ENCODE results near the gene MMEL1.

Gene MMEL1

GRCh38 chr1:2617971-2618470, 14.8 kb downstream of the MMEL1 start:
- H3K27me3 ChIP-seq: peaks cover 36% of the 10 kb centered on the region
- H3K4me1 ChIP-seq (ENCODE audit: control insufficient read depth in 1 of 2, insufficient read depth in 1 of 2, low read depth in 1 of 2, low read length in 1 of 2): no peaks in the 10 kb centered on the region
- no peaks in the 10 kb centered on the region for H3K9me3 ChIP-seq
- H3K36me3 ChIP-seq: no peaks in the 10 kb centered on the region
- no peak overlapping the region for H3K27ac ChIP-seq
- TF ChIP-seq CTCF (IDR thresholded peaks at IDR 0.05): no peak
- no peak overlapping the region for H3K4me3 ChIP-seq (ENCODE audit: low read depth in 1 of 2, low read length in 1 of 2)

DNA sequence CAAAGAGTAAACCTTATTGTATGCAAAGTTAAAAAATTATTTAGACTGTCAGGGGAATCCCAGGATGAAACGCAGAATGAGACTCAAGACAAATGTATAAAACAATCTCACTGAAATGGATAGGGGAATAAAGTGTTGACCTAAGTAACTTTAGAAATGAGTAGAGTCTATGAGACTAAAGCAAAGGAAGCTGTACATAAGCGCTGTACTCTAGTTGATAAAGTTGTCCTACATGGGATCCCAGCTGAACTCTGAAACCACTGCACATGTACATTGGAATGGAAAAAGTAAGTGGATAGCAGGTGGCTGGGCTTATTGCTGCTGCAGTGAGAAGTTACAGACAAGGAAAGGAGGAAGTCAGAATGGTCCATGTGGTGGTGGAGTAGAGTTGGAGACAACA, 18.7 kb downstream of the MMEL1 start:
- H3K27me3 ChIP-seq: peaks cover 29% of the 10 kb centered on the region
- no peak overlapping the region for H3K4me3 ChIP-seq (ENCODE audit: low read depth in 1 of 2, low read length in 1 of 2)
- no peaks in the 10 kb centered on the region for H3K4me1 ChIP-seq (ENCODE audit: control insufficient read depth in 1 of 2, insufficient read depth in 1 of 2, low read depth in 1 of 2, low read length in 1 of 2)
- no peak overlapping the region for H3K27ac ChIP-seq
- no peaks in the 10 kb centered on the region for H3K36me3 ChIP-seq
- no peaks in the 10 kb centered on the region for H3K9me3 ChIP-seq
- no peak for TF ChIP-seq CTCF (IDR thresholded peaks at IDR 0.05)

- no peak for TF ChIP-seq CTCF (IDR thresholded peaks at IDR 0.05)
- no peaks in the 10 kb centered on the region for H3K9me3 ChIP-seq
Observed at GRCh38 chr1:2612591-2613365, 20.0 kb downstream of the MMEL1 start.

GRCh38 chr1:2611621-2612437, 21.0 kb downstream of the MMEL1 start:
- Histone ChIP-seq H3K27me3 (peaks cover 22% of the 10 kb centered on the region), H3K4me3 (ENCODE audit: low read depth in 1 of 2, low read length in 1 of 2) (no peak overlapping the region)

More at GRCh38 chr1:2612591-2613365, 20.0 kb downstream of the MMEL1 start:
- peaks cover 23% of the 10 kb centered on the region for H3K27me3 ChIP-seq
- no peaks in the 10 kb centered on the region for H3K36me3 ChIP-seq
- no peak overlapping the region for H3K4me3 ChIP-seq (ENCODE audit: low read depth in 1 of 2, low read length in 1 of 2)
- H3K27ac ChIP-seq: no peak overlapping the region
- no peaks in the 10 kb centered on the region for H3K4me1 ChIP-seq (ENCODE audit: control insufficient read depth in 1 of 2, insufficient read depth in 1 of 2, low read depth in 1 of 2, low read length in 1 of 2)

More at GRCh38 chr1:2611621-2612437, 21.0 kb downstream of the MMEL1 start:
- Histone ChIP-seq H3K4me1 (ENCODE audit: control insufficient read depth in 1 of 2, insufficient read depth in 1 of 2, low read depth in 1 of 2, low read length in 1 of 2) (no peaks in the 10 kb centered on the region), H3K36me3 (no peaks in the 10 kb centered on the region), H3K9me3 (no peaks in the 10 kb centered on the region), H3K27ac (no peak overlapping the region)
- TF ChIP-seq CTCF (IDR thresholded peaks at IDR 0.05): no peak

Data from neutrophil (primary cell).